ENCODE measurements around the gene PAQR9.

DNA sequence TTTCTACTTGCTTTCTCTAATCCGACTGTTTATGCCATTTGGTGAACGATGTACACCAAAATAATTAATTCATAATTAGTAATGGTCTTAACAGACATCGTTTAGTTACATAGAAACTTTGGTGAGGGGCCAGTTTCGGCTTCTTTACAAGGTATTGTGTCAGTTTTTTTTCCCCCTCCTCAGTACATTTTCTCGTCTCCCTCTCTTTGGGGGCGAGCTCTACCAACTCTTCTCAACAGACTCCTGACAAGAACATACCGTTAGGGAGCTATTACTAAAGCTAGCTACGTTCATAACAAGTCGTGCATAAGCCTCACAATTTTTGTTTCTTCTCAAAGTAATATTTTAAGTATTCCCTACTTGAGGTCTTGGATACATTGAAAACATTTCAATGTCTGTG lies 39.3 kb upstream of the PAQR9 start:
- TF ChIP-seq, protein P1, sequence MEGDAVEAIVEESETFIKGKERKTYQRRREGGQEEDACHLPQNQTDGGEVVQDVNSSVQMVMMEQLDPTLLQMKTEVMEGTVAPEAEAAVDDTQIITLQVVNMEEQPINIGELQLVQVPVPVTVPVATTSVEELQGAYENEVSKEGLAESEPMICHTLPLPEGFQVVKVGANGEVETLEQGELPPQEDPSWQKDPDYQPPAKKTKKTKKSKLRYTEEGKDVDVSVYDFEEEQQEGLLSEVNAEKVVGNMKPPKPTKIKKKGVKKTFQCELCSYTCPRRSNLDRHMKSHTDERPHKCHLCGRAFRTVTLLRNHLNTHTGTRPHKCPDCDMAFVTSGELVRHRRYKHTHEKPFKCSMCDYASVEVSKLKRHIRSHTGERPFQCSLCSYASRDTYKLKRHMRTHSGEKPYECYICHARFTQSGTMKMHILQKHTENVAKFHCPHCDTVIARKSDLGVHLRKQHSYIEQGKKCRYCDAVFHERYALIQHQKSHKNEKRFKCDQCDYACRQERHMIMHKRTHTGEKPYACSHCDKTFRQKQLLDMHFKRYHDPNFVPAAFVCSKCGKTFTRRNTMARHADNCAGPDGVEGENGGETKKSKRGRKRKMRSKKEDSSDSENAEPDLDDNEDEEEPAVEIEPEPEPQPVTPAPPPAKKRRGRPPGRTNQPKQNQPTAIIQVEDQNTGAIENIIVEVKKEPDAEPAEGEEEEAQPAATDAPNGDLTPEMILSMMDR (IDR thresholded peaks at IDR 0.05): no peak
- TF ChIP-seq POLR2AphosphoS5 (IDR thresholded peaks at IDR 0.05) (no peak), POLR2A (IDR thresholded peaks at IDR 0.05) (no peak)
